Measurements from ENCODE around the gene ZFYVE21.

The ZFYVE21 gene

GRCh38 chr14:103707329-103708263 lies 8.0 kb upstream of the ZFYVE21 start:
- Histone ChIP-seq H3K36me3 (ENCODE audit: control insufficient read depth, insufficient read depth, low read length, severe bottlenecking) (peaks cover 41% of the 10 kb centered on the region), H3K27me3 (replicated peaks; ENCODE audit: control insufficient read depth, insufficient read depth, low read length) (no peaks in the 10 kb centered on the region), H3K4me3 (ENCODE audit: low read length) (no peak overlapping the region), H3K4me1 (ENCODE audit: control insufficient read depth, insufficient read depth, low read length) (peaks cover 5% of the 10 kb centered on the region), H3K9ac (ENCODE audit: low read length) (no peak overlapping the region), H3K9me3 (ENCODE audit: control insufficient read depth, low read length) (no peaks in the 10 kb centered on the region)
- no peak for DNase-seq (ENCODE audit: low read depth)

GRCh38 chr14:103708750-103709187 lies 6.8 kb upstream of the ZFYVE21 start:
- no peak overlapping the region for H3K4me3 ChIP-seq (ENCODE audit: low read length)
- no peak overlapping the region for H3K9ac ChIP-seq (ENCODE audit: low read length)
- H3K27me3 ChIP-seq (replicated peaks; ENCODE audit: control insufficient read depth, insufficient read depth, low read length), result no peaks in the 10 kb centered on the region
- peaks cover 29% of the 10 kb centered on the region for H3K36me3 ChIP-seq (ENCODE audit: control insufficient read depth, insufficient read depth, low read length, severe bottlenecking)
- H3K9me3 ChIP-seq (ENCODE audit: control insufficient read depth, low read length), result no peaks in the 10 kb centered on the region
- H3K4me1 ChIP-seq (ENCODE audit: control insufficient read depth, insufficient read depth, low read length), result peaks cover 5% of the 10 kb centered on the region
- no peak for DNase-seq (ENCODE audit: low read depth)

GRCh38 chr14:103709814-103710213 lies 5.8 kb upstream of the ZFYVE21 start:
- H3K9ac ChIP-seq (ENCODE audit: low read length), result no peak overlapping the region
- no peaks in the 10 kb centered on the region for H3K9me3 ChIP-seq (ENCODE audit: control insufficient read depth, low read length)
- H3K27me3 ChIP-seq (replicated peaks; ENCODE audit: control insufficient read depth, insufficient read depth, low read length), result no peaks in the 10 kb centered on the region
- H3K36me3 ChIP-seq (ENCODE audit: control insufficient read depth, insufficient read depth, low read length, severe bottlenecking), result peaks cover 25% of the 10 kb centered on the region
- DNase-seq (ENCODE audit: low read depth), result no peak
- H3K4me3 ChIP-seq (ENCODE audit: low read length), result no peak overlapping the region
- H3K4me1 ChIP-seq (ENCODE audit: control insufficient read depth, insufficient read depth, low read length), result peaks cover 9% of the 10 kb centered on the region

- H3K36me3 ChIP-seq (ENCODE audit: control insufficient read depth, insufficient read depth, low read length, severe bottlenecking), result peaks cover 23% of the 10 kb centered on the region
- DNase-seq (ENCODE audit: low read depth), result no peak
- no peak overlapping the region for H3K9ac ChIP-seq (ENCODE audit: low read length)
- peaks cover 9% of the 10 kb centered on the region for H3K4me1 ChIP-seq (ENCODE audit: control insufficient read depth, insufficient read depth, low read length)
- no peak overlapping the region for H3K4me3 ChIP-seq (ENCODE audit: low read length)
- no peaks in the 10 kb centered on the region for H3K9me3 ChIP-seq (ENCODE audit: control insufficient read depth, low read length)
- no peaks in the 10 kb centered on the region for H3K27me3 ChIP-seq (replicated peaks; ENCODE audit: control insufficient read depth, insufficient read depth, low read length)
Measured at GRCh38 chr14:103710771-103711377, 4.7 kb upstream of the ZFYVE21 start.

- Histone ChIP-seq H3K36me3 (ENCODE audit: control insufficient read depth, insufficient read depth, low read length, severe bottlenecking) (peaks cover 15% of the 10 kb centered on the region), H3K27me3 (replicated peaks; ENCODE audit: control insufficient read depth, insufficient read depth, low read length) (no peaks in the 10 kb centered on the region), H3K9ac (ENCODE audit: low read length) (peak overlapping the region; percentile 6), H3K9me3 (ENCODE audit: control insufficient read depth, low read length) (no peaks in the 10 kb centered on the region), H3K4me3 (ENCODE audit: low read length) (no peak overlapping the region), H3K4me1 (ENCODE audit: control insufficient read depth, insufficient read depth, low read length) (peaks cover 14% of the 10 kb centered on the region)
- no peak for DNase-seq (ENCODE audit: low read depth)
Measured at GRCh38 chr14:103711516-103712431, 3.8 kb upstream of the ZFYVE21 start.

- peaks cover 19% of the 10 kb centered on the region for H3K4me1 ChIP-seq (ENCODE audit: control insufficient read depth, insufficient read depth, low read length)
- H3K27me3 ChIP-seq (replicated peaks; ENCODE audit: control insufficient read depth, insufficient read depth, low read length), result no peaks in the 10 kb centered on the region
- no peak for DNase-seq (ENCODE audit: low read depth)
- H3K9ac ChIP-seq (ENCODE audit: low read length), result no peak overlapping the region
- H3K4me3 ChIP-seq (ENCODE audit: low read length), result no peak overlapping the region
- H3K9me3 ChIP-seq (ENCODE audit: control insufficient read depth, low read length), result no peaks in the 10 kb centered on the region
- peaks cover 15% of the 10 kb centered on the region for H3K36me3 ChIP-seq (ENCODE audit: control insufficient read depth, insufficient read depth, low read length, severe bottlenecking)
Measured at GRCh38 chr14:103712633-103713247, 2.9 kb upstream of the ZFYVE21 start.

- Histone ChIP-seq H3K36me3 (ENCODE audit: control insufficient read depth, insufficient read depth, low read length, severe bottlenecking) (peaks cover 10% of the 10 kb centered on the region), H3K4me3 (ENCODE audit: low read length) (no peak overlapping the region), H3K9me3 (ENCODE audit: control insufficient read depth, low read length) (no peaks in the 10 kb centered on the region), H3K4me1 (ENCODE audit: control insufficient read depth, insufficient read depth, low read length) (peaks cover 25% of the 10 kb centered on the region), H3K9ac (ENCODE audit: low read length) (no peak overlapping the region), H3K27me3 (replicated peaks; ENCODE audit: control insufficient read depth, insufficient read depth, low read length) (no peaks in the 10 kb centered on the region)
- no peak for DNase-seq (ENCODE audit: low read depth)
Measured at GRCh38 chr14:103713304-103714062, 2.1 kb upstream of the ZFYVE21 start.

GRCh38 chr14:103714063-103714724 lies 1.4 kb upstream of the ZFYVE21 start:
- no peak for DNase-seq (ENCODE audit: low read depth)
- no peaks in the 10 kb centered on the region for H3K9me3 ChIP-seq (ENCODE audit: control insufficient read depth, low read length)
- no peak overlapping the region for H3K9ac ChIP-seq (ENCODE audit: low read length)
- H3K4me1 ChIP-seq (ENCODE audit: control insufficient read depth, insufficient read depth, low read length), result peaks cover 30% of the 10 kb centered on the region
- peak overlapping the region; percentile 74 for H3K4me3 ChIP-seq (ENCODE audit: low read length)
- H3K36me3 ChIP-seq (ENCODE audit: control insufficient read depth, insufficient read depth, low read length, severe bottlenecking), result peaks cover 7% of the 10 kb centered on the region
- no peaks in the 10 kb centered on the region for H3K27me3 ChIP-seq (replicated peaks; ENCODE audit: control insufficient read depth, insufficient read depth, low read length)

- peak overlapping the region; percentile 83 for H3K9ac ChIP-seq (ENCODE audit: low read length)
- DNase-seq (ENCODE audit: low read depth), result peak; percentile 66
- H3K4me1 ChIP-seq (ENCODE audit: control insufficient read depth, insufficient read depth, low read length), result peaks cover 30% of the 10 kb centered on the region
Measured at GRCh38 chr14:103716091-103716801, 636 bp downstream of the ZFYVE21 start.

More at GRCh38 chr14:103716091-103716801, 636 bp downstream of the ZFYVE21 start:
- Histone ChIP-seq H3K4me3 (ENCODE audit: low read length) (peak overlapping the region; percentile 84), H3K36me3 (ENCODE audit: control insufficient read depth, insufficient read depth, low read length, severe bottlenecking) (no peaks in the 10 kb centered on the region), H3K27me3 (replicated peaks; ENCODE audit: control insufficient read depth, insufficient read depth, low read length) (no peaks in the 10 kb centered on the region), H3K9me3 (ENCODE audit: control insufficient read depth, low read length) (no peaks in the 10 kb centered on the region)

All from adipocyte (in vitro differentiated cells).